D721Med (cell line): ENCODE measurements around the gene MRPL55.
A peak's percentile ranks its signal among the peaks of the same experiment; 100 is the strongest.

Experiments
- DNase-seq: peaks from one replicate; pipeline ENCODE4 v3.0.0; 2011; ENCODE audit warnings: low spot score; ENCODE audit not compliant: insufficient read length
- FAIRE-seq: peaks from 2 replicates; lab custom pipeline; 2011; peaks lifted over from hg19 to GRCh38; lab: Jason Lieb, UNC
- CTCF ChIP-seq: IDR thresholded peaks from 2 replicates; pipeline ENCODE4 v1.5.1; 2012; ENCODE audit warnings: mild to moderate bottlenecking, control low read depth; ENCODE audit not compliant: insufficient read depth; ENCODE audit errors: missing control alignments

MRPL55 gene

DNA sequence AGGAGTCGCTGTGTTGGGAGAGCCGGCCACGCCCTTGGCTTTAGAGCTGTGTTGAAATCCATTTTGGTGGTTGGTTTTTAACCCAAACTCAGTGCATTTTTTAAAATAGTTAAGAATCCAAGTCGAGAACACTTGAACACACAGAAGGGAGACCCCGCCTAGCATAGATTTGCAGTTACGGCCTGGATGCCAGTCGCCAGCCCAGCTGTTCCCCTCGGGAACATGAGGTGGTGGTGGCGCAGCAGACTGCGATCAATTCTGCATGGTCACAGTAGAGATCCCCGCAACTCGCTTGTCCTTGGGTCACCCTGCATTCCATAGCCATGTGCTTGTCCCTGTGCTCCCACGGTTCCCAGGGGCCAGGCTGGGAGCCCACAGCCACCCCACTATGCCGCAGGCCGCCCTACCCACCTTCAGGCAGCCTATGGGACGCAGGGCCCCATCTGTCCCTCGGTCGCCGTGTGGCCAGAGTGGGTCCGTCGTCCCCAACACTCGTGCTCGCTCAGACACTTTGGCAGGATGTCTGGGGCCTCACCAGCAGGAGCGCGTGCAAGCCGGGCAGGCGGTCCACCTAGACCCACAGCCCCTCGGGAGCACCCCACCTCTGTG lies 10.7 kb downstream of the MRPL55 start:
- FAIRE-seq (no peak), DNase-seq (peak; percentile 16)
- no peak for TF ChIP-seq CTCF

- no peak for FAIRE-seq
- no peak for TF ChIP-seq CTCF
- peak; percentile 22 for DNase-seq
Measured at GRCh38 chr1:228097333-228098081, 11.6 kb downstream of the MRPL55 start.

DNA sequence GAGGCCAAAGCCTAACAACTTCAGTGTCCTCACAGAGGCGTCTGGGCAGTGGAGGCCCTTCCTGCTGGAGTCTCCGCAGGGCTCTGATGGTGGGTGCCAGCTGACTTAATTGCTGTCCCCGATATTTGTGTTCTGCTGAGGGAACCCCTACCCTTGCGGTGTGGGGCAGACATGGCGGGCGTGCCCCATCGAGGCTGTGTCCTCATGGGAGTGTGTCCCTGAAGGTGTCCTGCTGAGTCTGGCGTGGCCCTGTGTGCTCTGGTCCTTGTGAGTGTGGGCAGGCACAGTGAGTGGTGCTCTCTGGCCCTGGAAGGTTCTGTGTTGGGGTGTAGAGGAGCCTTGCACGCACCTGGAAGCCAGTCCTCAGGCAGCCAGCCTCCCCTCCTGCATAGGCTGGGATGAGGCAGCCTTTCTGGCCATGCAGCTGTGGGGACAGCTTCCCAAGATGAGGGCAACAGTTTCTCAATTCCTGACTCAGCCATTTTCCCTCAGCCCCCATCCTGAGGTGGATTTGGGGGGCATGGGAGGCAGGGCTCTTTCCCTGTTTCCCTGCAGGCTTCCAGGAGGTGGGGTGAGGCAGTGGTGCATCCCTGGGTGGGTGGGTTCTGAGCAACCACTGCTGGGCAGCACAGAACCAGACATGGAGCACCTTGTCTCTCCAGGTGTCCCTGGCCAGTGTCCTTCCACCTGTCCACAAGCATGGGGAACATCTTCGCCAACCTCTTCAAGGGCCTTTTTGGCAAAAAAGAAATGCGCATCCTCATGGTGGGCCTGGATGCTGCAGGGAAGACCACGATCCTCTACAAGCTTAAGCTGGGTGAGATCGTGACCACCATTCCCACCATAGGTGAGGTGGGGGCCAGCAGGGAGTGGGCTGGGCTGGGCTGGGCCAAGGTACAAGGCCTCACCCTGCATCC lies 12.4 kb downstream of the MRPL55 start:
- no peak for TF ChIP-seq CTCF
- FAIRE-seq = no peak
- DNase-seq = peak; percentile 17

- no peak for FAIRE-seq
- no peak for TF ChIP-seq CTCF
- DNase-seq = peak; percentile 9
Measured at GRCh38 chr1:228095938-228096337, 13.2 kb downstream of the MRPL55 start.

DNA sequence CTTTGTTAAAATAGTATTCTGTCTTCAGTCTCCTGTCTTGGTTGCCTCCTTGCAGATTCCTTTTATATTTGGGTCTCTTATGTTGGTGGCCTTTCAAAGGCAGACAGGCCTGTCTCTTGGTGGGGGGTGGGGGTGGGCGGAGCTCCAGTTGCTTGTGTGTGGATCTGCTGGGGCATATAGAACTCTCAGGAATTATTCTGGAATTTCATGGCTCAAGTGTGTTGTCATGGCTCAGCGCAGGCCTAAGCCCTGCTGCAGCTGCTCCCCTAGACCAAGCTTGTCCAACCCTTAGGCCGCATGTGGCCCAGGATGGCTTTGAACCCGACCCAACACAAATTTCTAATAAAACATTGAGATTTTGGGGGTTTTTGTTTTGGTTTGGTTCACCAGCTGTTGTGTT lies 13.9 kb downstream of the MRPL55 start:
- TF ChIP-seq CTCF = no peak
- FAIRE-seq (no peak), DNase-seq (peak; percentile 15)

DNA sequence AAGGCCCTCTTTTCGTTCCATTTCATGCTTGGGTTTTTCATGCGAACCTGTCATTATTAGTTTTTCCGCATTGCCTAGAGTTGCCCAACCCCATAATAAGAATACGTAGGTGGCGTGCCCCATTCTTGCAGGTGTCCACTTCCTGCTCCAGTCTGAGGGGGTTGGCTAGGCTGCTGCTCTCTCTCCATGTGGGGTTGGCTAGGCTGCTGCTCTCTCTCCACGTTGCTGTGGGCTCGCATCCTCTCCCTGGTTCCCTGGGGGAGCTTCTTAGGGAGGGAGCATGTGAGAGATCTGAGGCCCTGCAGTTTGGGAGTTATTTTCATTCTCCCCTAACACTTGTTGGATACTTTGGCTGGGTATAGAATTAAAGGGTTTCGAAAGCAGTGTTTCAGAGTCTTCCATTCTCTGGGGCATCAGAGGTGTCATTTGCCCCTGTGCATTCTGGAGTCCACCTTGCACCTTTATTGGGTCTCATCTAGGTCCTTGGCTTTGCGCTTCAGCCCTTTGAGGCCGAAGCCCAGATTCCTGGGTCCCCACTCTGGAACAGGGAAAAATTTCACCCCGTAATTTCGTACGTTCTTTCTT lies 14.6 kb downstream of the MRPL55 start:
- peak; percentile 20 for DNase-seq
- no peak for FAIRE-seq

More for the DNA sequence above, 14.6 kb downstream of the MRPL55 start:
- TF ChIP-seq CTCF = no peak
